ENCODE data around the gene CYP46A1. TPM values are rescaled to one million over a fixed set of nuclear protein-coding genes. Genes with fewer than 3 reads are reported as not detected.

CYP46A1 gene
- total and polyA plus RNA-seq, 2 donors (not counting 1 experiment from before 2014, with no cell fraction given), result 0.27 to 0.28 TPM

DNA sequence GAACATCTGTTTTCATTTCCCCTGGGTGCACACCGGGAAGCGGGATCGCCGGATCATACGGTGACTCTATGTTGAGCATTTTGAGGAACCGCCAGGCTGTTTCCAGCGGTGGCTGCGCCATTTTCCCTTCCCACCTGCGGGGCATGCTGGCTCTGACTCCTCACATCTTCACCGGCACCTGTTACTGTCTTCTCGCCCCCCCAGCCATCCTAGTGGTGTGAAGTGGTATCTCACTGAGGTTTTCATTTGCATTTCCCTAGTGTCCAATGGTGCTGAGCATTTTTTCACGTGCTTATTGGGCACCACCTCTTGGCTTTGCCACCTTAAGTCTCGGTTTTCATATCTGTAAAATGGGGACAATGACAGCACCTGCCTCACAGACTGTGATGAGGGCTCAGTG lies 65.0 kb downstream of the CYP46A1 start:
- Mint-ChIP-seq H3K27ac (no peak overlapping the region), H3K27me3 (peaks cover 48% of the 10 kb centered on the region), H3K4me1 (peaks cover 10% of the 10 kb centered on the region), H3K9me3 (ENCODE audit: insufficient read depth) (no peaks in the 10 kb centered on the region), H3K4me3 (no peak overlapping the region)
- Histone ChIP-seq H3K4me1 (ENCODE audit: control insufficient read depth in 2 of 2, insufficient read depth in 2 of 2, low read length in 2 of 2) (peaks cover 0 to 6% of the 10 kb centered on the region in 2 donors), H3K27me3 (replicated peaks in 1 of 4; ENCODE audit: control extremely low read depth in 1 of 4, control insufficient read depth in 3 of 4, insufficient read depth in 4 of 4, low read length in 3 of 4) (peaks cover 0 to 24% (median 4%) of the 10 kb centered on the region in 4 experiments), H3K4me2 (replicated peaks; ENCODE audit: low read depth, low read length, poor library complexity, severe bottlenecking) (no peak overlapping the region), H2AFZ (ENCODE audit: insufficient read depth, low read depth, low read length, poor library complexity, severe bottlenecking) (no peak overlapping the region), H3K36me3 (replicated peaks in 1 of 2; ENCODE audit: control extremely low read depth in 1 of 2, control insufficient read depth in 1 of 2, extremely low read depth in 1 of 2, insufficient read depth in 2 of 2, low read length in 1 of 2) (no peaks in the 10 kb centered on the region), H3K79me2 (ENCODE audit: control insufficient read depth, insufficient read depth, low read length) (no peaks in the 10 kb centered on the region), H3K27ac (ENCODE audit: low read length in 2 of 2) (no peak overlapping the region), H3K9ac (ENCODE audit: low read length) (no peak overlapping the region), H3K9me3 (ENCODE audit: control extremely low read depth in 1 of 3, control insufficient read depth in 2 of 3, insufficient read depth in 1 of 3, low read length in 2 of 3) (no peaks in the 10 kb centered on the region), H4K20me1 (ENCODE audit: control insufficient read depth, insufficient read depth, low read length, poor library complexity, severe bottlenecking) (no peaks in the 10 kb centered on the region), H3K4me3 (ENCODE audit: control extremely low read depth in 1 of 5, extremely low read depth in 1 of 5, insufficient read depth in 1 of 5, low read depth in 2 of 5, low read length in 4 of 5) (no peak overlapping the region)
- TF ChIP-seq EZH2 (IDR thresholded peaks at IDR 0.05; ENCODE audit: borderline replicate concordance, insufficient read depth, low read depth, low read length, poor library complexity, severe bottlenecking), result no peak
- intact Hi-C loops (cut with micrococcal nuclease), result no loop called here
- CTCF ChIA-PET, result no interaction called here
- WGBS (ENCODE audit: insufficient coverage), result 88% methylated on average over 12 of the region's 13 CpGs
- POLR2A ChIA-PET, result no interaction called here
- DNase-seq, result no peak
- no peak for ATAC-seq (ENCODE audit: low read depth)

DNA sequence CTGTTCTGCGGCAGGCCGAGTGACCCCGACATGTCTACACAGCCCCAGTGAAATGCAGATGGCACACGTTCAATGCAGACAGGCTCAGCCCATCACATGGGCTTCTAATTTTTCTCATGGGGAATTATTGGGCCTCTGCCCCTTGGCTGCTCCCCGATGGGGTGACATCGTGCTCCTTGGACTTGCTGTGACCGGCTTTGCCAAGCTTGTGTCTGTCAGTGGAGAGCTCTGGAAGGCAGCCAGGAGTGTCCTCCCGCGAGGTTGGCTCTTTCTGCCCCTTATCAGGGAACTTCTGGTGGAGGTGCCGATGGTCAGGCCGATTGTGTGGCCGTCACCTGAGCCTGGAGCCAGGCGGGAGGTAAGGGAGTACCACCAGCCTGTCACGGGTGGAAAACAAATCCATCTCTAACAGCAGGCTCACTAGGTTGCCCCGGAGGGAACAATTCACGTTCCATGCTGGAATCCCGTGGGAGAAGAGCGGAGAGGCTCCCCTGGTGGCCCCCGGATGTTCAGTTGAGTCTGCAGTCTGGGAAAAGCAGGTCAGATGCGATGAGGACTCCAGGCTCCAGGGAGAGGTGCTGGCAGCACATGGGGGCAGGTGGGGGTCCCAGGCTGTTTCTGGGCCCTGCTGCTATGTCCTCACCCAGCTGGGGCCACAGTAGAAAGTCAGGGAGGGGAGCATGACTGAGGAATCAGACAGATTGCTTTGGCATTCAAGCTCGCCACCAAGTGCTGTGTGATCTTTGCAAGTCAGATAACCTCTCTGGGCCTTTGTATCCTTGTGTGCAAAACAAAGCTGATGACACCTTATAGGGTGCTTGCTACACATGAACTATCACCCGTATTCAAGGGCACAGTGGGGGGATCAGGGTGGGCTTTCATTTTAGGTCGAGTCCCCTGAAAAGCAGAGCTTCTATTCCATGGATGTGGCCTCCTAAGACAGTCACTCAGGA lies 65.9 kb downstream of the CYP46A1 start:
- Mint-ChIP-seq H3K27ac (no peak overlapping the region), H3K4me3 (no peak overlapping the region), H3K27me3 (peaks cover 47% of the 10 kb centered on the region), H3K4me1 (peaks cover 10% of the 10 kb centered on the region), H3K9me3 (ENCODE audit: insufficient read depth) (no peaks in the 10 kb centered on the region)
- no peaks in the 10 kb centered on the region for H3K36me3 ChIP-seq (replicated peaks in 1 of 2; ENCODE audit: control extremely low read depth in 1 of 2, control insufficient read depth in 1 of 2, extremely low read depth in 1 of 2, insufficient read depth in 2 of 2, low read length in 1 of 2)
- TF ChIP-seq, protein P1, sequence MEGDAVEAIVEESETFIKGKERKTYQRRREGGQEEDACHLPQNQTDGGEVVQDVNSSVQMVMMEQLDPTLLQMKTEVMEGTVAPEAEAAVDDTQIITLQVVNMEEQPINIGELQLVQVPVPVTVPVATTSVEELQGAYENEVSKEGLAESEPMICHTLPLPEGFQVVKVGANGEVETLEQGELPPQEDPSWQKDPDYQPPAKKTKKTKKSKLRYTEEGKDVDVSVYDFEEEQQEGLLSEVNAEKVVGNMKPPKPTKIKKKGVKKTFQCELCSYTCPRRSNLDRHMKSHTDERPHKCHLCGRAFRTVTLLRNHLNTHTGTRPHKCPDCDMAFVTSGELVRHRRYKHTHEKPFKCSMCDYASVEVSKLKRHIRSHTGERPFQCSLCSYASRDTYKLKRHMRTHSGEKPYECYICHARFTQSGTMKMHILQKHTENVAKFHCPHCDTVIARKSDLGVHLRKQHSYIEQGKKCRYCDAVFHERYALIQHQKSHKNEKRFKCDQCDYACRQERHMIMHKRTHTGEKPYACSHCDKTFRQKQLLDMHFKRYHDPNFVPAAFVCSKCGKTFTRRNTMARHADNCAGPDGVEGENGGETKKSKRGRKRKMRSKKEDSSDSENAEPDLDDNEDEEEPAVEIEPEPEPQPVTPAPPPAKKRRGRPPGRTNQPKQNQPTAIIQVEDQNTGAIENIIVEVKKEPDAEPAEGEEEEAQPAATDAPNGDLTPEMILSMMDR (IDR thresholded peaks at IDR 0.05), result no peak
- TF ChIP-seq EZH2 (IDR thresholded peaks at IDR 0.05; ENCODE audit: borderline replicate concordance, insufficient read depth, low read depth, low read length, poor library complexity, severe bottlenecking), result no peak
- no peaks in the 10 kb centered on the region for H3K9me3 ChIP-seq (ENCODE audit: control extremely low read depth in 1 of 3, control insufficient read depth in 2 of 3, insufficient read depth in 1 of 3, low read length in 2 of 3)
- CTCF ChIA-PET, result no interaction called here
- no peaks in the 10 kb centered on the region for H3K79me2 ChIP-seq (ENCODE audit: control insufficient read depth, insufficient read depth, low read length)
- no peak overlapping the region for H3K27ac ChIP-seq (ENCODE audit: low read length in 2 of 2)
- H4K20me1 ChIP-seq (ENCODE audit: control insufficient read depth, insufficient read depth, low read length, poor library complexity, severe bottlenecking), result no peaks in the 10 kb centered on the region
- H3K4me1 ChIP-seq (ENCODE audit: control insufficient read depth in 2 of 2, insufficient read depth in 2 of 2, low read length in 2 of 2), result peaks cover 0 to 6% of the 10 kb centered on the region in 2 donors
- H3K9ac ChIP-seq (ENCODE audit: low read length), result no peak overlapping the region
- WGBS (ENCODE audit: insufficient coverage), result 95% methylated on average over 23 of the region's 23 CpGs
- ATAC-seq (ENCODE audit: low read depth) (no peak), DNase-seq (no peak)
- no peak overlapping the region for H3K4me3 ChIP-seq (ENCODE audit: control extremely low read depth in 1 of 5, extremely low read depth in 1 of 5, insufficient read depth in 1 of 5, low read depth in 2 of 5, low read length in 4 of 5)
- H2AFZ ChIP-seq (ENCODE audit: insufficient read depth, low read depth, low read length, poor library complexity, severe bottlenecking), result no peak overlapping the region
- POLR2A ChIA-PET, result no interaction called here
- no peak overlapping the region for H3K4me2 ChIP-seq (replicated peaks; ENCODE audit: low read depth, low read length, poor library complexity, severe bottlenecking)
- peaks cover 0 to 31% (median 3%) of the 10 kb centered on the region in 4 experiments for H3K27me3 ChIP-seq (replicated peaks in 1 of 4; ENCODE audit: control extremely low read depth in 1 of 4, control insufficient read depth in 3 of 4, insufficient read depth in 4 of 4, low read length in 3 of 4)
- intact Hi-C loops (cut with micrococcal nuclease), result no loop called here

All from B cell (primary cell).